ENCODE data around the gene RBM33.

The RBM33 gene

GRCh38 chr7:155631155-155631554, 13.3 kb upstream of the RBM33 start:
- no peak for DNase-seq

GRCh38 chr7:155635817-155636216, 8.6 kb upstream of the RBM33 start:
- DNase-seq: no peak

- no peak for DNase-seq
These were observed 7.3 kb upstream of the RBM33 start for GRCh38 chr7:155637155-155637554.

GRCh38 chr7:155638366-155638765, 6.1 kb upstream of the RBM33 start:
- no peak for DNase-seq

GRCh38 chr7:155639958-155640520, 4.4 kb upstream of the RBM33 start:
- DNase-seq: no peak

GRCh38 chr7:155640629-155641028, 3.8 kb upstream of the RBM33 start:
- DNase-seq: no peak

- DNase-seq: no peak
These were observed 670 bp upstream of the RBM33 start for GRCh38 chr7:155643804-155644177.

- no peak for DNase-seq
These were observed 579 bp downstream of the RBM33 start for GRCh38 chr7:155644971-155645509.

- no peak for DNase-seq
These were observed 1.2 kb downstream of the RBM33 start for GRCh38 chr7:155645662-155646061.

- no peak for DNase-seq
These were observed 2.2 kb downstream of the RBM33 start for GRCh38 chr7:155646669-155647068.

- no peak for DNase-seq
These were observed 2.8 kb downstream of the RBM33 start for GRCh38 chr7:155647302-155647701.

GRCh38 chr7:155647734-155648133, 3.3 kb downstream of the RBM33 start:
- no peak for DNase-seq

GRCh38 chr7:155648752-155649339, 4.4 kb downstream of the RBM33 start:
- no peak for DNase-seq

- DNase-seq: no peak
These were observed 5.1 kb downstream of the RBM33 start for GRCh38 chr7:155649588-155649987.

- no peak for DNase-seq
These were observed 8.0 kb downstream of the RBM33 start for GRCh38 chr7:155652156-155653114.

- no peak for DNase-seq
These were observed 9.3 kb downstream of the RBM33 start for GRCh38 chr7:155653803-155654202.

GRCh38 chr7:155656891-155657290, 12.4 kb downstream of the RBM33 start:
- no peak for DNase-seq

- DNase-seq: no peak
These were observed 15.7 kb downstream of the RBM33 start for GRCh38 chr7:155660059-155660757.

- DNase-seq: no peak
These were observed 16.3 kb downstream of the RBM33 start for GRCh38 chr7:155660758-155661093.

- no peak for DNase-seq
These were observed 18.0 kb downstream of the RBM33 start for GRCh38 chr7:155662343-155663043.

- DNase-seq: no peak
These were observed 19.5 kb downstream of the RBM33 start for GRCh38 chr7:155663937-155664336.

GRCh38 chr7:155665079-155665956, 20.9 kb downstream of the RBM33 start:
- no peak for DNase-seq
